LHCN-M2 (cell line): ENCODE data around the gene TRPM8. TPM values are rescaled to one million over a fixed set of nuclear protein-coding genes. Genes with fewer than 3 reads are reported as not detected.

Experiments
- DNase-seq: peaks from one replicate; pipeline ENCODE4 v3.0.0-alpha.2; 2012; ENCODE audit warnings: low read depth
- total RNA-seq: library from RNA; depleted of rRNA; stranded (reverse); fragments of >200 nt; gene quantifications from 2 replicates; pipeline ENCODE4 v1.2.3, GENCODE V29; 2014

TRPM8 gene
- total RNA-seq, 1 experiment from 2014 or later = 0.80 TPM

DNA sequence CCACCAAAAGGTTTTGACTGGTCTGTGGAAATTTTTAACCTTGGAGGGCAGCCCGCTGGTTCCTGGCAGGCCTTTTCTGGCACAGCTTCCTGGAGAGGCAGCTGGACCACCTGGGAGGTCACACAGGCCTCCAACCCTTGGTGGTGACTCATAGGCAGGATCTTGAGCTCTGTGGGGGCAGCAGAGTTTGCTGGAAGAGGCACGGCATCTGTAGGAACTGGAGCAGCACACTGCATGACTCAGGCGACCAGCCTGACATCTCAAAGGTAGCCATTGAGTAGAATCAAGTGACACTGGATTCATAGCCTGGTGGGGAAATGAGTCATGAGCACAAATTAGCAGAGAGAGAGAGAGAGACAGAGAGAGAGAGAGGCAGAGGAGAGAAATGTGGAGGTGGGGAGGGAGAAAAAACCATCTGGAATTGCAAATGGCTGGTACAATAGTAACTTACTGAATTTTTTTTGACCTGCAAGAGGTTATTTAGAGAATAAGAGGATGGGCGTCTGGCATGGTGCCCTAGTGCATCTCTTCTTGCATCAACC lies 57.4 kb downstream of the TRPM8 start:
- peak; percentile 99 for DNase-seq

DNA sequence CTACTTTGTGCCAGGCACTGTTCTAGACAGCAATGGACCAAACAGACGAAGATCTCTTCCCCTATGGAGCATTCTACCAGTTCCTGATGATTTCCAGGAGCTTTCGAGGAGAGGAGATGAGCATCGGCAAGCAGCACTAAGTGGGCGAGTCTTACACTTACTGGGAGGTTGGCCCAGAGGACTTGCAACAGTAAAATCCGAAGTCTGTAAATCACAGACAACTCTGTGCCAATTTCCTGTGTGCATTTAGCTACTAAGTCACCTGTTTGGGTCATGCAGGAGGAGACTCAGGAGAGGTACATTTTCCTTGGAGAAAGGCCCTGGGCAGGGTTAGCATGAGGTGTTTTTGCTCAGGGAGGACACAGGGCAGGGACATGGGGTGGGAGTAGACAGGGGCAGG lies 58.9 kb downstream of the TRPM8 start:
- DNase-seq = no peak

DNA sequence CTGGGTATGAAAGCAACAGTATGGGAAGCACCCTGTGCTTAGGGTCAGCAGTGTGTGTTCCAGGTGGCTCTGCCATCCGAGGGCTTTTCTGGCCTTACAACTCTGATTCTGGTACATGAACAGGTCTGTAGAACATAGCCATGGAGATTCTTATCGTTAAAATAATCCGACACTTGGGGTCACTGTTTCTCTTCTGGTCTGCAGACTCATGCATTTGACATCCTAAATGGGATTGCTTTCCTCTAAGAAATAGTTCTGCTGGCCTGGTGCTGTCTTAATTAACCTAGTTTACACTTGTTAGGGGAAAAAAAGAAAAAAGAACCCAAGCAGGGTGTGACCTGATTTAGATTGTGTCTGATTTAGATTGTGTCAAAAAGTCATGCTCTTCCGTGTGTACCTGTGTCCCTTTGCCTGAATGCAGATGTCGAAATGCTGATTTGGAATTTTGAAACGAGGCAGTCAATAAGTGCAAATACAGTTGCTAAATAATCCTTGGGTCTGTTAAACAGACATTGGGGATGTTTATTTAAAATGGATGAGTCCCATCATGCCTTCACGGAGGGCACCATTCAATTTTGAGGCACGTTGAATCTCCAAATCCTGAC lies 59.6 kb downstream of the TRPM8 start:
- DNase-seq = peak; percentile 79

DNA sequence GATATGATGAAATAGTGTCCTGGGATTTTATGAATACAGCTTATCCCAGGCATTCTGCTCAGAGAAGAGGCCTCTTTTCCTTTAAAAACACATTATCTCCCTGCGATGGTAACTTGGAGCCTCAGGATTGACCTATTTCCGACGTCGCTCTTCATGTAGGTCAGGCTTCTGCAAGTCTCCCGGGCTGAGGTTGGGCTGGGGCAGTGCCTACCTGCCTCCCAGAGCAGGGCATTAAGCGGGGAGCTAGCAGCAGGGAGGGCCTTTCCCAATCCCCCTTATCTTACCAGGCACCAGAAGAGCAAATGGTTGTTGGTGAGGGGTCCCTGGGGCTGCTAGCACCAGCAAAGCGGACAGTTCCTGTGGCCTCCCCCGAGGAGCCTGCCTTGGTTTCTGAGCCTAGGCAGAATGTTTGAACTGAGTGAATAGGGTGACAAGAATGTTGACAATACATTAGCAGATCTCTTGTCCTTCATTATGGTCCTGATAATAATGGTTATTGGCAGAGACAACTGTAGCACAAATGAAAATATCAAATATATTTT lies 60.2 kb downstream of the TRPM8 start:
- no peak for DNase-seq

DNA sequence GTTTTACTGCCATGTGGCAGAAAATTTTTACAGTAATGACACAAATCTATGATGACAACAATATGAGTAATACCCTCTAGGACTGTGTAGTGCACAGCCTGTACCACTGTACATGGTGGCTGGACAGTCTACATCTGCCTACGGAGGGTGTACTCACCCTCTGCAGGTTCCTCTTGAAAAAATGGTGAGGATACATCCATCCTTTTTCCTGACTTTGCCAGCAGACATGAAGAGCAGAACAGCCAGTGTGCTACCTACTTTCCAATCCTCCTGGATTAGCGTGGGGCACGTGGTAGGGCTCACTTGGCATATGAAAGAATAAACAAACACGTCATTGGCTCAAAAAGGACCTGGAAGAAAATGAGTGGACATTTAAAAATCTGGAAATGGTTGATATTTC lies 62.6 kb downstream of the TRPM8 start:
- peak; percentile 62 for DNase-seq

DNA sequence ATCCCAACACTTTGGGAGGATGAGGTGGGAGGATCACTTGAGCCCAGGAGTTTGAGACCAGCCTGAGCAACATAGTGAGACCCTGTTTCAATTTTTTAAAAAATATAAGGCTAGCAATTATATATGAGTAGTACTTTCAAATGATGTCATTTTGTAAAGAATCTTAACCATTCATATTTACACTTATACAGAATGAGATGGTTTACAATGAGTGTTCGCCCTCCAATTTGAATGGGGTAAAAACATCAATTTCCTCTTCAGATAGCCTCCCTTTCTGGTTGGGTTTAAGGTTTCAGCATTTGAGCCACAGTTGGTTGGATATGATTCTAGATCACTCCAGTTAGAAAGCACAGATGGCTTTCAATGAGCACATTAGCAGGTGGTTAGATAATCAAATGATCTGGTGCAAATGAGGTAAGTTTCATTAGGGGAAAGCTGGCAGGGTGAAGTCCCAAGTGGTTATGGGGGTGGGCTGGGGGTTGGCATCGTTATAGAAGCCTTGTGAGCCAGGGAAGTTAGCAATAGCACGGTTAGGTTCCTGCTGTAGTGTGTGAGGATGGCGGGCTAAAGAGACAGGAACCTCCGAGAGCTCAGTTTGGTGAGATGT lies 63.9 kb downstream of the TRPM8 start:
- no peak for DNase-seq

DNA sequence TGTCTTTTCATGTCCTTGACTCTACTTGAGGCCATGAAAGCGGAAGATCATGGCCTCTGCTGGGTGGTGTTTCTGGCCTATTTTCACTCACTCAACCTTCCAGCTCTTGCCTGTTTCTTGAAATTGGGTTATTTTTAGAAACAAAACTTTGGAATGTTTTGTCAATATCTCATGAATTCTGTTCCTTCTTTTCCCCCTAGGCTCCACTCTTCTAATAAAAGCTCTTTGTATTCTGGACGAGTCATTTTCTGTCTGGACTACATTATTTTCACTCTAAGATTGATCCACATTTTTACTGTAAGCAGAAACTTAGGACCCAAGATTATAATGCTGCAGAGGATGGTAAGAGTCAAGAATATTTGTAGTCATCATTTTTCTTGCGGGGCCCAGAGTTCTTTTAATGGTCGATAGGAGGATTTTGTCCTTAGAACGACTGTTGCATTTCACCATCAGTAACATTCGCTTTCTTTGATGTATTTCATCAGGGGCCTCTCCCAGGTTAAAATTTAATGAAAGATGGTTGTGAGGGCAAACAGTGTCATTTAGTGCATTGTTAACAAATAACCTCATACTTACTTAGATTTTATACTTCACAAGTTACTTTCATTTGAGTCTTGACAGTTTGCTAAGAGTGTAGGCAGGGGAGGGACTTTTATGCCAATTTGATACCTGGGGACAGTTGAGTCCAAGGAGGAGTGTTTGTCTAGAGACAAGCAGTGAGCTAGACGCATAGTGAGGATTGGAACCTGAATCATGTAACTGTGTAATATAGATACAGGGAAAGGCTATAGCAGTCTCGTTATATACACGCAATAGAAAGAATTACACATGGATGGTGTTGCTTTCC lies 64.6 kb downstream of the TRPM8 start:
- no peak for DNase-seq

DNA sequence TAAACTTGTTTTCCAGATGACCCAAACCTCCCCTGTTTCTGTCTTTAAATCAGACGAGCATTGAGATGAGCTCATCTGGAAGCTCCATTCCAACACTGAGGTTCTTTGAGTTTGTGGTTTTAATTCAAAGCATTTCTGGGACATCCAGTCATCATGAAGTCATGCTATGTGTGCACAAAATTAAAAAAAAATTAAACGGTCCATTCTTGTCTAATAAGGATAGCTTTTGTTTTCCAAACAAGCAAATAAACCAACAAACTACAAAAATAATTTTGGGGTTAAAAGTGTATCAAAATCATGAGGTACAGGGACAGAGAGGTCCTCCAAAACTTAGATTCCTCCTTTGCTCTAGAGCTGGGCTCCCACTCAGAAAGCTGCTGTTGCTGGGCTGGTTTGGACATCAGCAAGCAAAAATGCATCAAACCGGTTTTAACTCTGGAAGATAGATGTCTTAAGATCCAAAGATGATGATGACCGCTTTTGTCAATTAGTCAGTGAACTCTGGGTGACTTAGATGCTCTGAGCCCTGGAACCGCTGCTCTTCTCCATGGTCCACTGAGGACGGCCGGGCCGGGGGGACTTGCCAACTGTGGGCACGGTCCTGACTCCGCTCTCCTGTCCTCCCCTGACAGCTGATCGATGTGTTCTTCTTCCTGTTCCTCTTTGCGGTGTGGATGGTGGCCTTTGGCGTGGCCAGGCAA lies 65.4 kb downstream of the TRPM8 start:
- peak; percentile 94 for DNase-seq

DNA sequence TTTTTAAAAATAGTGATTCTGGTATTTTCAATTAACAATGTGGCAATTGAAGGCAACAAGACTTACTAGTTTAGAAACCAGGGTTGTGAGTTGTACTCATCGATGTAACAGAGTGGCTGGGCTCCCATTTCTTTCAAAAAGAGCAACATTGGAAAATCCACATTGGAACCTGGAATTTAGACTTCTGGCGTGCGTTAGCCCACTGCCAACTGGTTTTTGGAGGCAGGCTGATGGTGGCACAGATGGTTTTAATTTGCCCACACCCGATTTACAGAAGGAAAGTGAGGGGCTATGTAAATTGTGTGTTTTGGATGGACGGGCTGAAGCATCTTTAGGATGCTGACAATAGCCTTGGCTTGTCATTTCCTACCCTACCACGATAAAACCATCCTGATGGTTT lies 66.3 kb downstream of the TRPM8 start:
- no peak for DNase-seq

DNA sequence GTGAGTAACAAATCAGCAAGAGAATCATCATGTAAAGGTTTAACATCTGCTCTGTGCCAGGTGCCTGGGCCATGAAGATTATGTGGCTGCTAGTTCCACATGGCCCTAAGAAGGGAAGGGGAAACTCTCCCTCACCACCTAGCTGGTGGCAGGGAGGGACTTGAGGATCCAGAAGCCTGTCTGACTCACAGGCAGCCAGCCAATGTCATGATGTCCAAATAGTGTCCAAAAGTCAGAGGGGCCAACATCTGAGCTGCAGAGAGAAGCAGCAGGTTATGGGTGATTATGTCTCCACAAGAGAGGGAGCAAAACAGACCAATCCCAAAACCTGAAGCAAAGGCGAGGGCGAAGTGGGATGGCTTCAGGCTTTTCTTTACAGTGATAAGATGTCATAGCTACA lies 71.4 kb downstream of the TRPM8 start:
- DNase-seq = no peak

DNA sequence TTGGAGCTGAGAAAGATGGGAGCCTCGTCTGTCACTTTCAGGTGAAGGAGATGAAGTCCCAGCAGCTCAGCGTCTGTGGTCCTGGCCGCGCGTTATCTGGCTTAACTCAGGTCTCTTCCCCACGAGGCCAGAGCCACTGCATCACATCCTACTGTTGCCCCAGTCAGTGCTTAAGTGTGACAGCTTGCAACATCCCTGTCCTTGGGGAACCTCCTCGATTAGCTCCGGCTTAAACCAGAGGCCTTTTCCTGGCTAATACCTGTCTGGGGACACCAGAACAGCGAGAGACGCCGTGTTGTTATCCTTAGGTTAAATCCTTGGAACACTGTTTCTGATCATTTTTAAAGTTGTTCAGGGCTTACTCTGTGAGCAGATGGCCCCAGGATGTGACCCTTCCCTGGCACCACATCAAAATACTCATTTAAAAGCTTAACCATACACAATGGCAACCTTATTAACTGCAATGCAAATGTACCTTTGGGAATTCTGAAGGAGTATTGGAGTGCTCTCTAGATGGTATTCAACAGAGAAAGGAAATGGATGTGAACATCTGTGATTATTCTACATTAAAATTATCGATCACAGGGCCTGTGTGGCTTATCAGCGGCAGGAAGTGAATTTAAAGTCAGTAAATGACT lies 72.2 kb downstream of the TRPM8 start:
- DNase-seq = no peak

DNA sequence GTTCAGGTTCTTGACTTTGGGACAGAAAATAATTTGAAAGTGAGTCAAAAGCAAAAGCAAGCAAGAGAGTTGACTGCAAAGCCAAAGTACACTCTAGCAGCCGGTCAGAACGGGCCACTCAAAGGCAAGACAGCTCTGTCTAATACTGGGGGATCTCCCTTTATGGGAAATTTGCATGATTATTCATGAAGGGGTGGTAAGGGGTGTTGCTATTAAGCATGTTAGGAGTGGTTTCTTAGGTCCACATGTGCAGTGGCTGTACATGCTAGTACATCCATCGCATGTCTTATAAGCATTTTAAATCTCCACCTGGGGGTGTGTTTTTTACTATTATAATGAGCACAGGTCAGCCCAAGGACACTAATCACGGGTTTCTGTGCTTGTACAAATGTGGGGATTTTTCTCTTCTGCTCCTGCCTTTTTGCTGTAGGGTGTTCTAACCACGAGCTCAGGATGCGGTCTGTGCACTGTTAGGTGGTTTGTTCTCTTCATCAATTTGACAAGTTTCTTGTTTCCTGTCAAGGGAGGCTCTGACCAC lies 73.2 kb downstream of the TRPM8 start:
- DNase-seq = no peak

DNA sequence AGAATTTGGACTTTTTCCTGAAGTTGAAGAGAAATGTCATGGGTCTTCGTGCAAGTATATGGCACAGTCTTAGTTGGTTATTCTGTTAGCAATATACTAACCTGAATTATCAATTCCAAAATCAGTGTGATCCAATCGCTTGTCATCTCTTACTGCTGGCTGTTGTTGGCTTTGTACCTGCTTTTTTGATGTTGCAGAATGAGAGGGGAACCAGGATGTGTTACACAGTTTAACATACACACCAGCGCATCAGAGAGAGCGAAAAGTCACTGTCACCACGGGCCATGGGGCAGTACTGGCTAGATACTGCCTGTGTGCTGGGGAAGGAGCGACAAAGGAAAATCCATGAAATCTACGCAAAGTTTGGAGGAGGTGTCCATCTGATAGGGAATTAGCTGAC lies 74.0 kb downstream of the TRPM8 start:
- no peak for DNase-seq

DNA sequence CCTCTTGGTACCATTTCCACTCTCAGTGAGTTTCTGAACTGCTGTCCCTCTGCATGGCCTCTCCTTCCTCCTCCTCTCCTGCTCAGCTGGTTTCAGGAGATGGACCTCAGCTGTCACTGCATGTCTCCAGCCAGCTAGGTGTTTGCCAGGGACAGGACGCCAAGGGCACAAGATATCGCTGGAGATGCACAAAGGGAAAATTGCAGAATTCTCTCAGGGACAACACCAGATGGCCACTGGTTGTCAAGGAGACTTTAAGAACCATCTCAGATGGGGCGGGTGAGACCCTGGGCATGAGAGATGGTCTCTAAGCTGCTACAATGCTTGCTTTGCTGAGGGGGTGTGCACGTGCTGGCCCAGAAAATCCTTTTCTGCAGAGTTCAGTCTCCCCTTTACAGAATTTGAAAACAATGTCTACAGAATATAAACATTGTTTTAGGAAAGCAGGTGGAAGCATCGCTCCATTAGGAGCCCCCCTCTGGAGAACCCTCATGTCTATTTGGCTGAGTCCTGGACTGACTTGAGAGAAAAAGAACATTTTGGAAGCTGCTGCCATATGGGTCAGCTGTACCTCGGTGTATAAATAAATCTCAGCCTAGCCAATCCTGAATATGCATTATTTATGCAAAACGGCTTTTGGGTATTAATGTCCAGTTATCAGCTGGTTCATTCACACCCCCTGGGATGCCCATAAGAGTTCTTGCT lies 75.5 kb downstream of the TRPM8 start:
- DNase-seq = no peak

DNA sequence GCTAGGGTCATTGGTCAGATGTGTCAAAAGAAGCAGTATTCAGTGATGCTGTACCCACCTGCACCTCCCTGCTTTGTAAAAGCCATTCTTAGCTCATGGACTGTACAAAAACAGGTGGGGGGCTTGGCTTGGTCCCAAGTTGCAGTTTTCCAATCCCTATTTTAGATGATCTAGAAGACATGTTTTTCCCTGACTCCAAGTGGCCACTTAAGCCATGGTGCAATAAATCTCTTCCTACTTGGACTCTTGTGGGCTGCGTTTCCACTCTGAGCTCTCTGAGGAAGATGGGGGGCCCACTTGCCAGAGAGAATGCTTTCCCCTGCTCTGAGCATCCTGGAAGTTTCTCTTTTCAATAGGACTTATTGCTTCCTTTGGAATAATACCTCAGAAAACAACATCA lies 76.3 kb downstream of the TRPM8 start:
- no peak for DNase-seq

DNA sequence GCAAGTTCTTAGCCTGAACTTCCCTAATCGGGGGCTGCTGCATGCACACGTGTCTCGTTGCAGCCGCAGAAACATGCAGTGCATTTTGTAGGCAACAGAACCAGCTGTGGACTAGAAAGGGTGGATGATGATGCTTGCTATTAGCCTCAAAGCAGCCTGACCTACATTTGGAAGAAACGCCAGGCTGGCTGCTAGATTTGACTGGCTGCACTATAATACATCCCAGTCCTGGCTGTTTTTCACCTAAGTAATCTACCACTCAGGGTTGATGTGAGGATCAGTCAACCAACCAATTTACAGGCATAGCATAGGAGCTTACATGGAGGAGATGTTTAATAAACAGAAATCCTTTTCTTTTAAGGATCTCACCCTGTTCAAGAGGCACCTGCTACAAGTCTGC lies 77.0 kb downstream of the TRPM8 start:
- DNase-seq = no peak

DNA sequence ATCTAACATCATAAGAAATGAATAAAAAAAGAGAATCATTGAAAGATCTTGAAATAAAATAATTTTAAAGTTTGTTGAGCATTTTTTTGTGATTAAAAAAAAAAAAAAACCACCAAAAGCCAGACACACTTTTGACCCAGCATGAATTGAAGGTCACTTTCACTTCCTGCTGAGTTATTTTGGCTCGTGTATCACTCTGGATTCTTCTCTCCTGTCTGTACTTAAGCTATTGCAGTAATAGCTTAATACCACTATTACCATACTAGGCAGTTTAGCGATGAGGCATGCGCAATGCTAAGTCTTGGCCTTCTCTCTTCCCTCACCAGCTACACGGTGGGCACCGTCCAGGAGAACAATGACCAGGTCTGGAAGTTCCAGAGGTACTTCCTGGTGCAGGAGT lies 78.8 kb downstream of the TRPM8 start:
- no peak for DNase-seq

DNA sequence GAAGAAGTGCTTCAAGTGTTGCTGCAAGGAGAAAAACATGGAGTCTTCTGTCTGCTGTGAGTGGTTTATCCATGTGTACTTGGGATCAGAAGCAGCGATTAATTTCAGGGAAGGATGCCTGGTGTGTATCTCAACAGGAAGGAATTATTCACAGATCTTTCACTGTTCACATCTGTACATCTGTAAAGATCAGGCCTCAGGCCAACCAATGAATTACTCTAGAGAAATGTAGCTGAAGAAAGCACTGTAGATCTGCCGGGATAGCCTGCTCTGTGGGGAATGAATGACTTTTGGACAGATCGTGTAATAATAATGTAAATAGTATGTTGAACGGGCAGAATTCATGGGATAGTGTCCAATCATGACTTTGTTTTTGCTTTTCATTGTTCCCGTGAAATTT lies 79.3 kb downstream of the TRPM8 start:
- DNase-seq = no peak

DNA sequence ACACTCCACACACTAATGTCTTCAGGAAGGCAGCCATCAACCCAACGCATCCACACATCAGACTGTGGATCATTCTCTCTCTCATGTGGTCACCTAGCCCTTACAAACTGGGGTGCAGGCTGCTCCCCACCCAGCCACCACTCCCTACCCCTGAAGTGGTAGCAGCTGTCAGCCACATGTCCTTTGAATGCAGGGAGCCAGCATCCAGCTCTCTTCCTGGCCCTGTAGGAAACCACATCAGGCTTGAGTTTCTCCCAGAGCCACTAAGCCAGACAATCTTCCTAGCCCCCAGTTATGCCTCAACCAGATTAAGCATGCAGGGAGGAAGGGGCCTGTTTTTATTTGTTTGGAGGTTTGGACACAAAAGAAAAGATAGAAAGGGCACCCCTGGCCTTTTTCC lies 80.5 kb downstream of the TRPM8 start:
- DNase-seq = no peak

DNA sequence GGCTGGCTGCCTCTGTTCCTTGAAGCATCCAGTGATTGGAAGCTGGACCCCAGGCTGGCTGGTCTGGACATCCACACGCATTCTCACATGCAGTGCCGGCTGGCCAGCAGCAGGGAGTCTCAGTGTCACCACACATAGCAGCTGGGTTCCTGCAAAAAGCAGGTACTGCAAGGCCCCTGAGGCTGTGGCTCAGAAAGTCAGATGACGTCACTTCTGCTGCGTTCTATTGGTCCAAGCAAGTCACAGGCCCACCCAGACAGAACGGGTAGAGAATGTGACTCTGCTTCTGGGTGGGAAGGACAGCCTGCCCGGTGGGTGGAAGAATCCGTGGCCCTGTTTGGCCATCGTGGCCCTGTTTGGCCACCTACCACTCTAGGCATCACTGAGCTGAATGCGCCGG lies 82.0 kb downstream of the TRPM8 start:
- no peak for DNase-seq
